Stomach (tissue), 9 donors: ENCODE results near the gene CACNG6. TPM values are rescaled to one million over a fixed set of nuclear protein-coding genes. Genes with fewer than 3 reads are reported as not detected.
A peak's percentile ranks its signal among the peaks of the same experiment; 100 is the strongest.

Experiments used
- DNase-seq, 2 donors: peaks; one replicate each; pipeline versions ENCODE4 v3.0.0 to v3.0.0-alpha.2; 2013 to 2019
- H3K27ac ChIP-seq, 5 donors: fragments of 200-600 bp in 4 of 5; sonication (generic) in 4 of 5; one replicate each; pipeline ENCODE4 v1.5.1; 2013 to 2019; ENCODE audit warnings: mild to moderate bottlenecking in 1 of 5, moderate library complexity in 1 of 5
- H3K27me3 ChIP-seq, 3 donors: fragments of 200-600 bp; sonication (generic); one replicate each; pipeline ENCODE4 v1.5.1; 2017 to 2019; ENCODE audit warnings: mixed run types in 1 of 3
- H3K36me3 ChIP-seq, 4 donors: fragments of 200-600 bp; sonication (generic); 1 replicate in 3 of 4; 2 replicates in 1 of 4; pipeline ENCODE4 v1.5.1; 2016 to 2019
- H3K4me1 ChIP-seq, 4 donors: fragments of 200-600 bp; sonication (generic); one replicate each; pipeline ENCODE4 v1.5.1; 2016 to 2019
- H3K4me3 ChIP-seq, 4 donors: fragments of 200-600 bp; sonication (generic) in 3 of 4; one replicate each; pipeline ENCODE4 v1.5.1; 2016 to 2019; ENCODE audit warnings: mild to moderate bottlenecking in 1 of 4
- H3K9me3 ChIP-seq, 4 donors: fragments of 200-600 bp; sonication (generic); one replicate each; pipeline ENCODE4 v1.5.1; 2016 to 2019
- EP300 ChIP-seq: sonication (generic); formaldehyde crosslinking; IDR thresholded peaks from one replicate; pipeline ENCODE4 v1.6.1; 2017; ENCODE audit warnings: antibody characterized with exemption
- POLR2A ChIP-seq, 4 donors: fragments of 450-650 bp; IDR thresholded peaks; one replicate each; pipeline ENCODE4 v1.6.1; 2016; ENCODE audit warnings: antibody characterized with exemption in 4 of 4, control low read depth in 2 of 4, mild to moderate bottlenecking in 1 of 4, moderate library complexity in 1 of 4
- POLR2AphosphoS5 ChIP-seq, 3 donors: sonication (generic); formaldehyde crosslinking; IDR thresholded peaks; one replicate each; pipeline ENCODE4 v1.6.1; 2016; ENCODE audit warnings: antibody characterized with exemption in 3 of 3
- WGBS, 5 donors: extraction: QIAGEN DNeasy Blood & Tissue Kit in 3 of 5; methylation state at CpG; one replicate each; pipeline versions ENCODE4 v1.1.5 to v1.1.7; 2013 to 2018; 5-methylcytosine and 5-hydroxymethylcytosine counted together
- intact Hi-C: fragments of 100-400 bp; cut with DNase I; formaldehyde crosslinking; loops from one replicate; pipeline ENCODE4 v1.15.1; 2023; ENCODE audit warnings: low total_unique reads
- polyA plus RNA-seq, 3 donors: library from polyadenylated mRNA; stranded (reverse); fragments of 200-250 nt; gene quantifications; one replicate each; pipeline ENCODE4 v1.2.3, GENCODE V29; 2013
- total RNA-seq, 5 donors: library from RNA; depleted of rRNA; stranded (reverse); fragments of >200 nt; gene quantifications; one replicate each; pipeline versions ENCODE4 v1.1.0 to v1.2.3, GENCODE V29; 2014 to 2016
- TF ChIP-seq, protein P1 (sequence below), 7 experiments: fragments of 450-650 bp in 4 of 7; fragments of 200-600 bp in 3 of 7; sonication (generic) in 3 of 7; IDR thresholded peaks; one replicate each; pipeline ENCODE4 v1.5.1; 2016 to 2019; ENCODE audit warnings: antibody characterized with exemption in 7 of 7, control low read depth in 2 of 7, mild to moderate bottlenecking in 1 of 7
- donor health status: healthy with polysubstance abuse.
- donor health status: Bipolar disorder and iron deficiency.
- donor health status: healthy.

CACNG6 gene
- total and polyA plus RNA-seq, 8 donors: 0.13 to 0.58 (median 0.46) TPM; not detected in 5

DNA sequence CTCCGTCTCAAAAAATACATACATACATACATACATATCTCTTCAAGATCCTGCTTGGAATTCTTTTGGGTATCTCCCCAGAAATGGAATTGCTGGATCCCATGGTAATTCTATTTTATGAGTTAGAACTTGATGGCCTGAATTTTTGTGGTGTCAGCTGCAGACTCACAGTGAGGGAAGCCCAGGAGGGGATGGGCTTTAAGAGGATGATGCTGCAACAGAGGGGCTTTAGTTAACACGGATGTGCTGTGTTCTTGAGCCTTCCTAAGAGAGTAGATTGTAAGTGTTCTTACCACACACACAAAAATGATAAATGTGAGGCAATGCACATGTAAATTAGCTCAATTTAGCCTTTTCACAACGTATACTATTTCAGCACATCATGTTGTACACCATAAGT lies 31.8 kb downstream of the CACNG6 start:
- TF ChIP-seq EP300: no peak
- TF ChIP-seq, protein P1, sequence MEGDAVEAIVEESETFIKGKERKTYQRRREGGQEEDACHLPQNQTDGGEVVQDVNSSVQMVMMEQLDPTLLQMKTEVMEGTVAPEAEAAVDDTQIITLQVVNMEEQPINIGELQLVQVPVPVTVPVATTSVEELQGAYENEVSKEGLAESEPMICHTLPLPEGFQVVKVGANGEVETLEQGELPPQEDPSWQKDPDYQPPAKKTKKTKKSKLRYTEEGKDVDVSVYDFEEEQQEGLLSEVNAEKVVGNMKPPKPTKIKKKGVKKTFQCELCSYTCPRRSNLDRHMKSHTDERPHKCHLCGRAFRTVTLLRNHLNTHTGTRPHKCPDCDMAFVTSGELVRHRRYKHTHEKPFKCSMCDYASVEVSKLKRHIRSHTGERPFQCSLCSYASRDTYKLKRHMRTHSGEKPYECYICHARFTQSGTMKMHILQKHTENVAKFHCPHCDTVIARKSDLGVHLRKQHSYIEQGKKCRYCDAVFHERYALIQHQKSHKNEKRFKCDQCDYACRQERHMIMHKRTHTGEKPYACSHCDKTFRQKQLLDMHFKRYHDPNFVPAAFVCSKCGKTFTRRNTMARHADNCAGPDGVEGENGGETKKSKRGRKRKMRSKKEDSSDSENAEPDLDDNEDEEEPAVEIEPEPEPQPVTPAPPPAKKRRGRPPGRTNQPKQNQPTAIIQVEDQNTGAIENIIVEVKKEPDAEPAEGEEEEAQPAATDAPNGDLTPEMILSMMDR (IDR thresholded peaks at IDR 0.05): no peak
- TF ChIP-seq POLR2AphosphoS5 (IDR thresholded peaks at IDR 0.05): no peak
- no peak for TF ChIP-seq POLR2A (IDR thresholded peaks at IDR 0.05)
- H3K9me3 ChIP-seq: no peaks in the 10 kb centered on the region
- H3K27me3 ChIP-seq: peaks cover 0 to 55% (median 8%) of the 10 kb centered on the region in 3 donors
- DNase-seq: no peak
- intact Hi-C loops: loop anchor here (10.0 kb wide), 2 partner anchors 118 to 178 kb away; partner anchors contain the start of gene CACNG7
- no peak overlapping the region for H3K4me3 ChIP-seq
- no peak overlapping the region for H3K27ac ChIP-seq
- WGBS, 5 donors: 38 to 60% (median 50%) methylated on average over 3 of the region's 3 CpGs
- peaks cover 6 to 38% (median 13%) of the 10 kb centered on the region in 4 donors for H3K4me1 ChIP-seq
- no peaks in the 10 kb centered on the region for H3K36me3 ChIP-seq

GRCh38 chr19:54024660-54025059 lies 33.2 kb downstream of the CACNG6 start:
- Histone ChIP-seq H3K4me3 (no peak overlapping the region), H3K4me1 (peaks cover 4 to 25% (median 11%) of the 10 kb centered on the region in 4 donors), H3K27ac (no peak overlapping the region), H3K36me3 (no peaks in the 10 kb centered on the region), H3K27me3 (peaks cover 0 to 68% (median 8%) of the 10 kb centered on the region in 3 donors), H3K9me3 (no peaks in the 10 kb centered on the region)
- TF ChIP-seq POLR2AphosphoS5 (IDR thresholded peaks at IDR 0.05): no peak
- TF ChIP-seq EP300: no peak
- 75 to 82% (median 76%) methylated on average over 9 of the region's 9 CpGs for WGBS, 5 donors
- DNase-seq: no peak
- intact Hi-C loops: loop anchor here (10.0 kb wide), 2 partner anchors 120 to 180 kb away; partner anchors contain the start of gene CACNG7

DNA sequence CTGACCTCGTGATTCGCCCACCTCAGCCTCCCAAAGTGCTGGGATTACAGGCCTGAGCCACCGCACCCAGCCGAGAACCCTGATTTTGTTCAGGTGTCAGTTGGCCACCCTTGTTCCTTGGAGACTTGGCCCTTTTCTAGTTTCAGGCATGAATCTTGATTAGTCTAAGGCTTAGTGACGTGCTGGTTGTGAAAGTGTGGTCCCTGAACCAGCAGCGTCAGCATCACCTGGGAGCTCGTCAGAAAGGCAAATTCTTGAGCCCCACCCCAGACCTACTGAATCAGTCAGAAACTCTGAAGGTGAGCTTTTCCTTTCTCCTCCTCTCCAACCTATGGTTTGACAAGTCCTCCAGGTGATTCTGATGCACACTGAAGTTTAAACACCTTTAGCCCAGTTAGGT lies 35.2 kb downstream of the CACNG6 start:
- 52 to 65% (median 60%) methylated on average over 7 of the region's 7 CpGs for WGBS, 5 donors
- peak in 1 of 2 donors; percentile 11 for DNase-seq
- H3K4me1 ChIP-seq: peaks cover 0 to 11% (median 9%) of the 10 kb centered on the region in 4 donors
- H3K36me3 ChIP-seq: no peaks in the 10 kb centered on the region
- H3K9me3 ChIP-seq: no peaks in the 10 kb centered on the region
- no peak overlapping the region for H3K4me3 ChIP-seq
- TF ChIP-seq POLR2AphosphoS5 (IDR thresholded peaks at IDR 0.05) (no peak), EP300 (no peak), POLR2A (IDR thresholded peaks at IDR 0.05) (no peak)
- TF ChIP-seq, protein P1 (IDR thresholded peaks at IDR 0.05): no peak
- H3K27ac ChIP-seq: no peak overlapping the region
- peaks cover 0 to 86% (median 8%) of the 10 kb centered on the region in 3 donors for H3K27me3 ChIP-seq
- intact Hi-C loops: loop anchor here (10.0 kb wide), 2 partner anchors 122 to 182 kb away; partner anchors contain the start of gene CACNG7

DNA sequence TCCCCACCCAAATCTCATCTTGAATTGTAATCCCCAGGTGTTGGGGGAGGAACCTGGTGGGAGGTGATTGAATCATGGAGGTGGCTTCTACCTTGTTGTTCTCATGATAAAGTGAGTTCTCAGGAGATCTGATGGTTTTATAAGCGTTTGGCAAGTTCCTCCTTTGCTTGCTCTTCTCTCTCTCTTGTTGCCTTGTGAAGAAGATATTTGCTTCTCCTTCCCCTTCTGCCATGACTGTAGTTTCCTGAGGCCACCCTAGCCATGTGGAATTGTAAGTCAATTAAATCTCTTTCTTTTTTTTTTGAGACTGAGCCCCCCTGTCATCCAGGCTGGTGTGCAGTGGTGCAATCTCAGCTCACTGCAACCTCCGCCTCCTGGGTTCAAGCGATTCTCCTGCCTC lies 37.9 kb downstream of the CACNG6 start:
- Histone ChIP-seq H3K4me3 (no peak overlapping the region), H3K9me3 (no peaks in the 10 kb centered on the region), H3K27me3 (peaks cover 0 to 90% (median 5%) of the 10 kb centered on the region in 3 donors), H3K4me1 (peaks cover 0 to 5% (median under 1%) of the 10 kb centered on the region in 4 donors), H3K36me3 (no peaks in the 10 kb centered on the region), H3K27ac (no peak overlapping the region)
- no peak for DNase-seq
- intact Hi-C loops: loop anchor here (10.0 kb wide), 2 partner anchors 124 to 184 kb away; partner anchors contain the start of gene CACNG7
- WGBS, 5 donors: 72 to 80% (median 73%) methylated on average over 3 of the region's 3 CpGs
- no peak for TF ChIP-seq POLR2AphosphoS5 (IDR thresholded peaks at IDR 0.05)
- no peak for TF ChIP-seq EP300
- TF ChIP-seq, protein P1 (IDR thresholded peaks at IDR 0.05): no peak
- no peak for TF ChIP-seq POLR2A (IDR thresholded peaks at IDR 0.05)

DNA sequence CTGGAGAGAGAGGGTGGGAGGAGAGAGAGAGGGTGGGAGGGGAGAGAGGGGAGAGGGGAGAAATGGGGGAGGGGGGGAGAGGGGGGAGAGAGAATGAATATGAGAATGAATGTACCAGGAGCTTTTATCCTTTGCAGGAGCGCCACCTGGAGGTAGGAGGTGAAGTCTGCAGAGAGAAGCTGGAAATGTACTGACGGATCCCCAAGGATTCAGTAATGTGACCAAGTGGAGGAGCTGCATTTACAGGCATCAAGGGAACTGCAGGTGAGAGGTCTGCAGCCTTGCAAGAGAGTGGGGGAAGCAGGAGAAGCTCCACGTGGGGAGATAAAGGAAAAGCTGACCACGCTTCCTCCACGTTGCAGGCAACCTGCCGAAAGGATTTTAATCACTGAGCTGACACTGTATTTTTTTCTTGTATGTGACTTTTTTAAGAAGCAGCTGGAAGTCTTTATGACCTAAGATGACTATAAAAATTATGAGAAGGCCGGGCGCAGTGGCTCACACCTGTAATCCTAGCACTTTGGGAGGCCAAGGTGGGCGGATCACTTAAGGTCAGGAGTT lies 38.6 kb downstream of the CACNG6 start:
- TF ChIP-seq, protein P1 (IDR thresholded peaks at IDR 0.05): peak in 4 of 7 experiments; percentile 37 to 67 (median 42)
- no peak for TF ChIP-seq POLR2AphosphoS5 (IDR thresholded peaks at IDR 0.05)
- no peak overlapping the region for H3K27ac ChIP-seq
- H3K27me3 ChIP-seq: peaks cover 0 to 86% (median 0%) of the 10 kb centered on the region in 3 donors
- no peak overlapping the region for H3K4me3 ChIP-seq
- 31 to 39% (median 35%) methylated on average over 9 of the region's 9 CpGs for WGBS, 5 donors
- no peaks in the 10 kb centered on the region for H3K9me3 ChIP-seq
- intact Hi-C loops: loop anchor here (5.0 to 10.0 kb wide), 3 partner anchors 125 to 238 kb away; partner anchors contain the start of gene CACNG7
- peak; percentile 66 to 71 for DNase-seq
- H3K4me1 ChIP-seq: peaks cover 0 to 5% (median 0%) of the 10 kb centered on the region in 4 donors
- no peaks in the 10 kb centered on the region for H3K36me3 ChIP-seq
